ENCODE measurements around the gene ACAD8. TPM values are rescaled to one million over a fixed set of nuclear protein-coding genes. Genes with fewer than 3 reads are reported as not detected.

ACAD8 gene
- total and polyA plus RNA-seq, 10 of the 15 experiments (the other 5 are each of a cell fraction or from before 2014, with no cell fraction given): 9.9 to 34.8 (median 22.2) TPM

GRCh38 chr11:134261626-134262488 lies 8.5 kb downstream of the ACAD8 start (continued):
- no peak for TF ChIP-seq MXI1 (IDR thresholded peaks at IDR 0.05; ENCODE audit: low read depth, low read length)

GRCh38 chr11:134264966-134265764 lies 11.8 kb downstream of the ACAD8 start:
- Histone ChIP-seq H3K4me2 (ENCODE audit: control insufficient read depth, insufficient read depth) (no peak overlapping the region), H3K4me3 (no peak overlapping the region), H3K27ac (ENCODE audit: control insufficient read depth, insufficient read depth) (no peak overlapping the region), H3K79me2 (ENCODE audit: control insufficient read depth, insufficient read depth, low read length) (no peaks in the 10 kb centered on the region), H3K27me3 (replicated peaks in 1 of 2; ENCODE audit: control insufficient read depth in 2 of 2, insufficient read depth in 2 of 2, low read length in 1 of 2) (no peaks in the 10 kb centered on the region), H2AFZ (ENCODE audit: control insufficient read depth, low read depth, low read length) (no peak overlapping the region), H3K4me1 (ENCODE audit: control insufficient read depth, insufficient read depth, low read length) (peaks cover 3% of the 10 kb centered on the region), H3K9ac (ENCODE audit: control insufficient read depth, insufficient read depth, low read length) (no peak overlapping the region), H3K9me3 (replicated peaks; ENCODE audit: control insufficient read depth, insufficient read depth, low read length) (no peaks in the 10 kb centered on the region), H4K20me1 (ENCODE audit: control insufficient read depth, insufficient read depth) (no peaks in the 10 kb centered on the region), H3K36me3 (ENCODE audit: control insufficient read depth in 2 of 2, insufficient read depth in 2 of 2, low read length in 1 of 2) (peaks cover 0 to 3% of the 10 kb centered on the region in 2 experiments; a peak in 1 of 4 replicates)
- in situ Hi-C loops (cut with MboI) (no loop called here), intact Hi-C loops (cut with micrococcal nuclease; ENCODE audit: unreplicated experiment) (no loop called here)
- ChIA-PET POLR2A (no interaction called here), SMC1A (ENCODE audit: uncharacterized antibody, unreplicated experiment) (interaction anchor here (0.5 to 1.0 kb wide), 2 partner anchors 77 to 147 kb away, joined by 3 read pairs; no protein-coding TSS in a partner anchor), RAD21 (ENCODE audit: unreplicated experiment) (no interaction called here), CTCF (interaction anchor here (1.5 kb wide), 1 partner anchor 60 kb away, joined by 4 read pairs; no protein-coding TSS in a partner anchor)
- BruUV-seq (replicated peaks): TSS peak; percentile 47
- ATAC-seq (no peak), DNase-seq (ENCODE audit: low read depth, low spot score) (no peak), FAIRE-seq (no peak)
- TF ChIP-seq ZNF207 (IDR thresholded peaks at IDR 0.05; ENCODE audit: borderline replicate concordance) (no peak), NFYA (IDR thresholded peaks at IDR 0.05; ENCODE audit: borderline replicate concordance, low read depth, low read length) (no peak), TCF7 (IDR thresholded peaks at IDR 0.05; ENCODE audit: borderline replicate concordance) (no peak), CHD4 (IDR thresholded peaks at IDR 0.05) (no peak), SUZ12 (IDR thresholded peaks at IDR 0.05; ENCODE audit: unreplicated experiment) (no peak)
- 91% methylated on average over 7 of the region's 7 CpGs for WGBS (ENCODE audit: insufficient coverage, insufficient replicate concordance, low lambda C conversion rate, missing lambda C conversion rate)

Measured in GM12878 (cell line).